ENCODE data around the gene RELT.

RELT gene

GRCh38 chr11:73376160-73376802, at the start of gene RELT:
Gene RELT, plus strand, starts transcription at chr11:73376399. Its CDS starts 12,738 bp downstream, at chr11:73389137.
- Histone ChIP-seq H3K79me2 (ENCODE audit: low read length) (peaks cover 49% of the 10 kb centered on the region), H4K20me1 (ENCODE audit: insufficient read depth, low read length) (peaks cover 6% of the 10 kb centered on the region; the same call in 1 of the 2 replicates), H3K27ac (ENCODE audit: low read length) (peak within 1 kb of the TSS; percentile 69; the same call in 1 of the 2 replicates), H3K9ac (ENCODE audit: low read length) (peak within 1 kb of the TSS; percentile 98), H3K9me2 (replicated peaks; ENCODE audit: insufficient read depth, low read length) (no peaks in the 10 kb centered on the region), H3F3A (ENCODE audit: insufficient read depth, low read length) (peaks cover 9% of the 10 kb centered on the region; the same call in 1 of the 2 replicates), H3K36me3 (replicated peaks; ENCODE audit: insufficient read depth, low read length) (no peaks in the 10 kb centered on the region), H2AFZ (ENCODE audit: low read length) (peak within 1 kb of the TSS; percentile 75), H3K27me3 (replicated peaks; ENCODE audit: insufficient read depth, low read length) (no peaks in the 10 kb centered on the region), H3K4me2 (ENCODE audit: low read depth, low read length) (peak within 1 kb of the TSS; percentile 88), H3K9me3 (replicated peaks; ENCODE audit: insufficient read depth, low read length) (no peaks in the 10 kb centered on the region), H3K4me1 (ENCODE audit: low read length) (peaks cover 37% of the 10 kb centered on the region), H3K4me3 (ENCODE audit: low read length) (peak within 1 kb of the TSS; percentile 92)
- peak; percentile 92 for DNase-seq
- TF ChIP-seq EZH2phosphoT487 (IDR thresholded peaks at IDR 0.05; ENCODE audit: low read length) (no peak), CTCF (IDR thresholded peaks at IDR 0.05; ENCODE audit: low read length) (peak; percentile 87)

- H3K4me2 ChIP-seq (ENCODE audit: low read depth, low read length), result no peak overlapping the region
- H3K27me3 ChIP-seq (replicated peaks; ENCODE audit: insufficient read depth, low read length), result no peaks in the 10 kb centered on the region
- DNase-seq, result no peak
- no peak for TF ChIP-seq EZH2phosphoT487 (IDR thresholded peaks at IDR 0.05; ENCODE audit: low read length)
- TF ChIP-seq CTCF (IDR thresholded peaks at IDR 0.05; ENCODE audit: low read length), result no peak
- TF ChIP-seq EZH2 (optimal IDR thresholded peaks at IDR 0.05; ENCODE audit: low read depth, low read length), result no peak
- H3K27ac ChIP-seq (ENCODE audit: low read length), result no peak overlapping the region
- no peak overlapping the region for H3K4me3 ChIP-seq (ENCODE audit: low read length)
- no peaks in the 10 kb centered on the region for H3K9me2 ChIP-seq (replicated peaks; ENCODE audit: insufficient read depth, low read length)
- H3K9ac ChIP-seq (ENCODE audit: low read length), result no peak overlapping the region
- H3K9me3 ChIP-seq (replicated peaks; ENCODE audit: insufficient read depth, low read length), result no peaks in the 10 kb centered on the region
- no peak overlapping the region for H2AFZ ChIP-seq (ENCODE audit: low read length)
- H3K4me1 ChIP-seq (ENCODE audit: low read length), result peaks cover 8% of the 10 kb centered on the region; the same call in 1 of the 2 replicates
- H3K36me3 ChIP-seq (replicated peaks; ENCODE audit: insufficient read depth, low read length), result no peaks in the 10 kb centered on the region
- no peaks in the 10 kb centered on the region for H4K20me1 ChIP-seq (ENCODE audit: insufficient read depth, low read length)
- H3K79me2 ChIP-seq (ENCODE audit: low read length), result no peaks in the 10 kb centered on the region
- H3F3A ChIP-seq (ENCODE audit: insufficient read depth, low read length), result no peaks in the 10 kb centered on the region
Measured at GRCh38 chr11:73326929-73327811, 49.0 kb upstream of the RELT start.

GRCh38 chr11:73327812-73328364, 48.3 kb upstream of the RELT start:
- Histone ChIP-seq H4K20me1 (ENCODE audit: insufficient read depth, low read length) (no peaks in the 10 kb centered on the region), H3K4me2 (ENCODE audit: low read depth, low read length) (no peak overlapping the region), H3K4me3 (ENCODE audit: low read length) (no peak overlapping the region), H3K36me3 (replicated peaks; ENCODE audit: insufficient read depth, low read length) (no peaks in the 10 kb centered on the region), H3K27ac (ENCODE audit: low read length) (no peak overlapping the region), H3K9me2 (replicated peaks; ENCODE audit: insufficient read depth, low read length) (no peaks in the 10 kb centered on the region), H3K27me3 (replicated peaks; ENCODE audit: insufficient read depth, low read length) (no peaks in the 10 kb centered on the region), H3K4me1 (ENCODE audit: low read length) (peaks cover 8% of the 10 kb centered on the region; the same call in 1 of the 2 replicates), H3K9ac (ENCODE audit: low read length) (no peak overlapping the region), H3K9me3 (replicated peaks; ENCODE audit: insufficient read depth, low read length) (no peaks in the 10 kb centered on the region), H3K79me2 (ENCODE audit: low read length) (no peaks in the 10 kb centered on the region), H2AFZ (ENCODE audit: low read length) (no peak overlapping the region), H3F3A (ENCODE audit: insufficient read depth, low read length) (no peaks in the 10 kb centered on the region)
- no peak for DNase-seq
- TF ChIP-seq EZH2phosphoT487 (IDR thresholded peaks at IDR 0.05; ENCODE audit: low read length) (no peak), EZH2 (optimal IDR thresholded peaks at IDR 0.05; ENCODE audit: low read depth, low read length) (no peak), CTCF (IDR thresholded peaks at IDR 0.05; ENCODE audit: low read length) (no peak)

Measured in MM.1S (cell line).